H1 (cell line): ENCODE measurements around the gene ZNF282. TPM values are rescaled to one million over a fixed set of nuclear protein-coding genes. Genes with fewer than 3 reads are reported as not detected.

ENCODE experiments used
- CTCF ChIA-PET: fragments of 300-600 bp; sonication (Branson Sonifier 250); formaldehyde crosslinking; loops from one replicate; lab custom pipeline; 2021; ENCODE audit not compliant: partially characterized antibody; lab: Charles Lee
- POLR2A ChIA-PET: fragments of 300-600 bp; sonication (Branson Sonifier 250); formaldehyde crosslinking; loops from one replicate; lab custom pipeline; 2021; ENCODE audit warnings: inconsistent platforms; ENCODE audit not compliant: partially characterized antibody; lab: Charles Lee
- DNase-seq, 2 experiments: peaks; one replicate each; pipeline versions ENCODE4 v3.0.0 to v3.0.0-alpha.2; 2010 to 2022; ENCODE audit warnings: low spot score in 2 of 2, low read depth in 1 of 2, mixed read lengths in 1 of 2
- FAIRE-seq: peaks from 2 replicates; lab custom pipeline; 2011; peaks lifted over from hg19 to GRCh38; lab: Jason Lieb, UNC
- H2AFZ ChIP-seq: 2 replicates; pipeline ENCODE4 v1.8.1; 2012; ENCODE audit warnings: low read length, inconsistent platforms
- H2AK5ac ChIP-seq: 2 replicates; pipeline ENCODE4 v1.6.1; 2013; ENCODE audit warnings: low read depth, low read length
- H2BK120ac ChIP-seq: replicated peaks from 2 replicates; pipeline ENCODE3; 2013; ENCODE audit warnings: low read depth, low read length, inconsistent platforms
- H2BK12ac ChIP-seq: 2 replicates; pipeline ENCODE4 v1.6.1; 2013; ENCODE audit warnings: low read depth, low read length
- H2BK15ac ChIP-seq: 2 replicates; pipeline ENCODE4 v1.6.1; 2013; ENCODE audit warnings: low read length
- H2BK20ac ChIP-seq: 2 replicates; pipeline ENCODE4 v1.6.1; 2013; ENCODE audit warnings: low read length
- H2BK5ac ChIP-seq: 2 replicates; pipeline ENCODE4 v1.6.1; 2013; ENCODE audit warnings: low read depth, low read length
- H3K14ac ChIP-seq: 2 replicates; pipeline ENCODE4 v1.6.1; 2013; ENCODE audit warnings: inconsistent platforms; ENCODE audit not compliant: insufficient read length
- H3K18ac ChIP-seq: 2 replicates; pipeline ENCODE4 v1.6.1; 2013; ENCODE audit warnings: low read length; ENCODE audit errors: extremely low read depth
- H3K23ac ChIP-seq: 2 replicates; pipeline ENCODE4 v1.6.1; 2013; ENCODE audit warnings: inconsistent platforms; ENCODE audit not compliant: insufficient read length
- H3K23me2 ChIP-seq: 2 replicates; pipeline ENCODE4 v1.6.1; 2013; ENCODE audit warnings: low read depth, low read length
- H3K27ac ChIP-seq: 2 replicates; pipeline ENCODE4 v1.6.1; 2011; ENCODE audit warnings: low read depth, low read length, inconsistent platforms
- H3K27me3 ChIP-seq, 4 experiments: replicated peaks in 1 of 4; 1 replicate in 1 of 4; 2 replicates in 3 of 4; pipeline versions ENCODE4 v1.6.1 to v1.8.1; 2011 to 2013; ENCODE audit warnings: low read length in 3 of 4, mild to moderate bottlenecking in 3 of 4, inconsistent platforms in 2 of 4, mixed read lengths in 2 of 4, moderate library complexity in 1 of 4; ENCODE audit not compliant: control insufficient read depth in 3 of 4, insufficient read depth in 3 of 4; ENCODE audit errors: extremely low read depth in 1 of 4
- H3K36me3 ChIP-seq, 4 experiments: 2 replicates each; pipeline versions ENCODE4 v1.6.1 to v1.8.1; 2011 to 2013; ENCODE audit warnings: mild to moderate bottlenecking in 4 of 4, low read length in 3 of 4, moderate library complexity in 2 of 4, control low read depth in 1 of 4, inconsistent platforms in 1 of 4; ENCODE audit not compliant: insufficient read depth in 4 of 4, control insufficient read depth in 2 of 4
- H3K4ac ChIP-seq: replicated peaks from 2 replicates; pipeline ENCODE3; 2013; ENCODE audit warnings: low read length, low read depth, mixed read lengths, inconsistent platforms; ENCODE audit not compliant: insufficient read length
- H3K4me1 ChIP-seq, 4 experiments: replicated peaks in 1 of 4; 1 replicate in 1 of 4; 2 replicates in 3 of 4; pipeline versions ENCODE4 v1.6.1 to v1.8.1; 2011 to 2013; ENCODE audit warnings: low read length in 3 of 4, inconsistent platforms in 2 of 4, mixed read lengths in 1 of 4; ENCODE audit not compliant: insufficient read depth in 4 of 4, control insufficient read depth in 3 of 4
- H3K4me2 ChIP-seq, 2 experiments: 2 replicates each; pipeline versions ENCODE4 v1.6.1 to v1.8.1; 2011 to 2013; ENCODE audit warnings: low read depth in 2 of 2, low read length in 2 of 2, control low read depth in 1 of 2, inconsistent platforms in 1 of 2, mild to moderate bottlenecking in 1 of 2; ENCODE audit not compliant: insufficient read depth in 1 of 2
- H3K4me3 ChIP-seq, 4 experiments: fragments of 200-600, 300-600 bp in 1 of 4; sonication (generic), shearing (Covaris generic), sonication (Bioruptor Twin) in 1 of 4; 2 replicates each; pipeline versions ENCODE4 v1.5.1 to v1.8.1; 2011 to 2016; ENCODE audit warnings: low read length in 4 of 4, low read depth in 3 of 4, control low read depth in 2 of 4, inconsistent platforms in 2 of 4, mild to moderate bottlenecking in 2 of 4, mixed read lengths in 1 of 4, moderate library complexity in 1 of 4; ENCODE audit not compliant: insufficient read depth in 2 of 4; ENCODE audit errors: extremely low read depth in 1 of 4
- H3K56ac ChIP-seq: replicated peaks from 2 replicates; pipeline ENCODE3; 2013; ENCODE audit warnings: low read depth, mild to moderate bottlenecking, mixed read lengths, low read length, inconsistent platforms; ENCODE audit not compliant: insufficient read length
- H3K79me1 ChIP-seq: 2 replicates; pipeline ENCODE4 v1.6.1; 2013; ENCODE audit warnings: low read depth, low read length, control low read depth
- H3K79me2 ChIP-seq, 2 experiments: 2 replicates each; pipeline versions ENCODE4 v1.6.1 to v1.8.1; 2012 to 2013; ENCODE audit warnings: low read length in 2 of 2, mild to moderate bottlenecking in 2 of 2, inconsistent platforms in 1 of 2; ENCODE audit not compliant: insufficient read depth in 2 of 2, control insufficient read depth in 1 of 2
- H3K9ac ChIP-seq, 4 experiments: replicated peaks in 1 of 4; 1 replicate in 1 of 4; 2 replicates in 3 of 4; pipeline versions ENCODE4 v1.6.1 to v1.8.1; 2011 to 2013; ENCODE audit warnings: low read depth in 3 of 4, low read length in 3 of 4, control low read depth in 2 of 4, mild to moderate bottlenecking in 2 of 4, moderate library complexity in 2 of 4, inconsistent platforms in 1 of 4; ENCODE audit errors: extremely low read depth in 1 of 4
- H3K9me3 ChIP-seq, 2 experiments: 2 replicates each; pipeline versions ENCODE4 v1.6.1 to v1.8.1; 2012 to 2013; ENCODE audit warnings: mild to moderate bottlenecking in 2 of 2, moderate library complexity in 2 of 2, control low read depth in 1 of 2, inconsistent platforms in 1 of 2, low read depth in 1 of 2, low read length in 1 of 2, mixed read lengths in 1 of 2; ENCODE audit not compliant: insufficient read depth in 2 of 2
- H4K20me1 ChIP-seq, 2 experiments: replicated peaks in 1 of 2; 2 replicates each; pipeline versions ENCODE3 to v1.8.1; 2011 to 2013; ENCODE audit warnings: inconsistent platforms in 2 of 2, low read length in 2 of 2, mild to moderate bottlenecking in 1 of 2; ENCODE audit not compliant: insufficient read depth in 2 of 2, control insufficient read depth in 1 of 2
- H4K5ac ChIP-seq: 2 replicates; pipeline ENCODE4 v1.6.1; 2013; ENCODE audit warnings: low read length, low read depth, mixed read lengths, inconsistent platforms; ENCODE audit not compliant: insufficient read length
- H4K8ac ChIP-seq: 2 replicates; pipeline ENCODE4 v1.8.0; 2013; ENCODE audit warnings: mild to moderate bottlenecking, moderate library complexity, low read length, inconsistent platforms; ENCODE audit not compliant: insufficient read depth; ENCODE audit errors: extremely low read depth
- H4K91ac ChIP-seq: replicated peaks from 2 replicates; pipeline ENCODE3; 2013; ENCODE audit warnings: low read length, mixed read lengths, inconsistent platforms; ENCODE audit not compliant: insufficient read length
- BCL11A ChIP-seq, 2 experiments: IDR thresholded peaks; one replicate each; pipeline ENCODE4 v1.6.1; 2011; ENCODE audit warnings: low read depth in 2 of 2, low read length in 2 of 2, mild to moderate bottlenecking in 2 of 2
- CREB1 ChIP-seq: IDR thresholded peaks from 2 replicates; pipeline ENCODE4 v1.6.1; 2012; ENCODE audit warnings: inconsistent platforms
- KDM1A ChIP-seq: fragments of 200-600, 300-600 bp; sonication (generic); IDR thresholded peaks from 2 replicates; pipeline ENCODE4 v1.7.1; 2016; ENCODE audit warnings: mild to moderate bottlenecking, low read length, borderline replicate concordance
- KDM4A ChIP-seq: IDR thresholded peaks from one replicate; pipeline ENCODE4 v1.7.1; 2012; ENCODE audit warnings: low read depth, mild to moderate bottlenecking, moderate library complexity, low read length, inconsistent platforms; ENCODE audit not compliant: severe bottlenecking
- MAFK ChIP-seq: IDR thresholded peaks from 2 replicates; pipeline ENCODE4 v1.6.1; 2012; ENCODE audit warnings: low read depth, mild to moderate bottlenecking, improper control_type of control experiment, low read length
- PHF8 ChIP-seq: fragments of 200-600 bp; sonication (generic); conservative IDR thresholded peaks from 2 replicates; pipeline ENCODE4 v1.7.1; 2012; ENCODE audit warnings: low read depth, mild to moderate bottlenecking, inconsistent platforms, low read length, moderate library complexity
- POLR2AphosphoS5 ChIP-seq: IDR thresholded peaks from 2 replicates; pipeline ENCODE4 v1.6.1; 2011; ENCODE audit warnings: low read depth, low read length
- RXRA ChIP-seq: IDR thresholded peaks from 2 replicates; pipeline ENCODE4 v1.6.1; 2011; ENCODE audit warnings: low read depth, mild to moderate bottlenecking, low read length, moderate library complexity; ENCODE audit not compliant: insufficient read depth
- SIRT6 ChIP-seq: IDR thresholded peaks from one replicate; pipeline ENCODE4 v1.7.1; 2012; ENCODE audit warnings: low read length, inconsistent platforms
- TBP ChIP-seq: IDR thresholded peaks from 2 replicates; pipeline ENCODE4 v1.6.1; 2011; ENCODE audit warnings: low read depth, low read length, improper control_type of control experiment
- WGBS, 2 experiments: shearing (Covaris generic) in 1 of 2; methylation state at CpG; one replicate each; pipeline versions ENCODE4 v1.1.6 to v1.1.7; 2013 to 2015; ENCODE audit warnings: low lambda C conversion rate in 2 of 2, mixed read lengths in 2 of 2, inconsistent platforms in 1 of 2, low coverage in 1 of 2, missing lambda C conversion rate in 1 of 2; ENCODE audit not compliant: insufficient replicate concordance in 2 of 2, insufficient coverage in 1 of 2, insufficient read length in 1 of 2; ENCODE audit errors: extremely low coverage in 1 of 2, missing lambda C conversion rate in 1 of 2; 5-methylcytosine and 5-hydroxymethylcytosine counted together
- polyA plus RNA-seq, 7 experiments: library from polyadenylated mRNA; depleted of rRNA in 3 of 7; stranded (reverse) in 5 of 7; unstranded in 2 of 7; fragments of >200 nt in 5 of 7; fragments of 200-250 nt in 2 of 7; gene quantifications; 1 replicate in 5 of 7; 2 replicates in 1 of 7; 4 replicates in 1 of 7; pipeline versions ENCODE4 v1.2.1 to v1.2.3, GENCODE V29; 2011 to 2013; ENCODE audit warnings: missing spikeins in 2 of 7, mixed read lengths in 2 of 7
- total RNA-seq: library from RNA; stranded (reverse); fragmentation: NEBNext Ultra II Directional; extraction: Animal tissue kit (Norgen Biotek cat#: 25700); gene quantifications from 2 replicates; pipeline ENCODE4 v1.2.1, GENCODE V29; 2021
- TF ChIP-seq, protein P1 (sequence below), 3 experiments: IDR thresholded peaks; 1 replicate in 2 of 3; 2 replicates in 1 of 3; pipeline versions ENCODE4 v1.5.1 to v1.6.1; 2011; ENCODE audit warnings: low read length in 3 of 3, mild to moderate bottlenecking in 3 of 3, inconsistent platforms in 2 of 3, low read depth in 1 of 3, moderate library complexity in 1 of 3; ENCODE audit not compliant: insufficient read depth in 1 of 3; ENCODE audit errors: control extremely low read depth in 1 of 3

ZNF282 gene
- total and polyA plus RNA-seq, 2 of the 8 experiments (the other 6 are each of a cell fraction or from before 2014, with no cell fraction given) = 16.9 to 36.3 TPM

DNA sequence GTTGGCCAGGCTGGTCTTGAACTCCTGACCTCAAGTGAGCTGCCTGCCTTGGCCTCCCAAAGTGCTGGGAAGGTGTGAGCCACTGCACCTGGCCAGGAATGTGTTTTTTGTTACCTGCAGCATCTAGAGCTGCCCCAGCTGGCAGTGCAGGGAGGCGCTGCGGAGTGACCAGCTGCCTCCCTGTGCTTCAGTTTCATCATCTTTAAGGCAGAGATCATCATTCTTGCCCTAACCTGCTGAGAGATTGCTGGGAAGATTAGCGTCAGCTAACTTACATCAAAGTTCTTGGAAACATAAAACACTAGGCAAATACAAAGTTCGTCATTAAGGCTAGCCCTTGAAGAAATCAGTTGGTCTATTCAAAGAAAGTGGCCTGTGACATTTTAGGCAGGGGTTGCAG is 2.3 kb downstream of the ZNF282 start:
- Histone ChIP-seq H3K27me3 (no peaks in the 10 kb centered on the region), H3K23ac (no peak overlapping the region), H2BK12ac (no peak overlapping the region), H4K20me1 (peaks cover 2 to 4% of the 10 kb centered on the region in 2 experiments), H3K79me1 (peaks cover 8% of the 10 kb centered on the region), H2AFZ (no peak overlapping the region), H4K5ac (no peak overlapping the region), H3K36me3 (peaks cover 21 to 38% (median 30%) of the 10 kb centered on the region in 4 experiments), H3K4me2 (no peak overlapping the region; a peak in 1 of 4 replicates), H2BK120ac (no peak overlapping the region), H3K14ac (no peak overlapping the region), H2BK5ac (no peak overlapping the region), H3K9ac (no peak overlapping the region; a peak in 1 of 7 replicates), H4K8ac (no peak overlapping the region), H3K23me2 (peaks cover 5% of the 10 kb centered on the region; the same call in 1 of the 2 replicates), H3K27ac (no peak overlapping the region), H3K4me3 (no peak overlapping the region), H4K91ac (no peak overlapping the region), H3K79me2 (peaks cover 3 to 28% of the 10 kb centered on the region in 2 experiments; a peak in 3 of 4 replicates), H3K4ac (no peak overlapping the region), H2BK15ac (no peak overlapping the region), H3K9me3 (no peaks in the 10 kb centered on the region), H3K56ac (no peak overlapping the region), H3K18ac (no peak overlapping the region), H3K4me1 (peaks cover 0 to 5% (median 4%) of the 10 kb centered on the region in 4 experiments; a peak in 5 of 7 replicates), H2BK20ac (no peak overlapping the region), H2AK5ac (no peak overlapping the region)
- ChIA-PET POLR2A (interaction anchor here (0.6 to 7.8 kb wide), 5 partner anchors 12 to 576 kb away, joined by 3 to 82 read pairs (median 3); no protein-coding TSS in a partner anchor), CTCF (interaction anchor here (0.6 to 2.9 kb wide), 3 partner anchors 12 to 1454 kb away, joined by 3 to 8 read pairs (median 4); no protein-coding TSS in a partner anchor)
- no peak for DNase-seq
- 71% methylated on average over 4 of the region's 4 CpGs; no CpG with 5 or more reads in 1 of the 2 experiments for WGBS, 2 experiments
- FAIRE-seq = no peak
- TF ChIP-seq BCL11A (IDR thresholded peaks at IDR 0.05; ENCODE audit: low read depth in 2 of 2, low read length in 2 of 2) (no peak), RXRA (no peak), POLR2AphosphoS5 (no peak), KDM4A (no peak), CREB1 (no peak), KDM1A (no peak), SIRT6 (no peak), PHF8 (no peak), MAFK (no peak), TBP (no peak)
- TF ChIP-seq, protein P1, sequence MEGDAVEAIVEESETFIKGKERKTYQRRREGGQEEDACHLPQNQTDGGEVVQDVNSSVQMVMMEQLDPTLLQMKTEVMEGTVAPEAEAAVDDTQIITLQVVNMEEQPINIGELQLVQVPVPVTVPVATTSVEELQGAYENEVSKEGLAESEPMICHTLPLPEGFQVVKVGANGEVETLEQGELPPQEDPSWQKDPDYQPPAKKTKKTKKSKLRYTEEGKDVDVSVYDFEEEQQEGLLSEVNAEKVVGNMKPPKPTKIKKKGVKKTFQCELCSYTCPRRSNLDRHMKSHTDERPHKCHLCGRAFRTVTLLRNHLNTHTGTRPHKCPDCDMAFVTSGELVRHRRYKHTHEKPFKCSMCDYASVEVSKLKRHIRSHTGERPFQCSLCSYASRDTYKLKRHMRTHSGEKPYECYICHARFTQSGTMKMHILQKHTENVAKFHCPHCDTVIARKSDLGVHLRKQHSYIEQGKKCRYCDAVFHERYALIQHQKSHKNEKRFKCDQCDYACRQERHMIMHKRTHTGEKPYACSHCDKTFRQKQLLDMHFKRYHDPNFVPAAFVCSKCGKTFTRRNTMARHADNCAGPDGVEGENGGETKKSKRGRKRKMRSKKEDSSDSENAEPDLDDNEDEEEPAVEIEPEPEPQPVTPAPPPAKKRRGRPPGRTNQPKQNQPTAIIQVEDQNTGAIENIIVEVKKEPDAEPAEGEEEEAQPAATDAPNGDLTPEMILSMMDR (IDR thresholded peaks at IDR 0.05; ENCODE audit: control extremely low read depth in 1 of 3, insufficient read depth in 1 of 3, low read depth in 1 of 3, low read length in 3 of 3) = no peak
